ENCODE data around the gene PELI3.
A peak's percentile ranks its signal among the peaks of the same experiment; 100 is the strongest.

The PELI3 gene

GRCh38 chr11:66510271-66510989, 43.7 kb downstream of the PELI3 start, which contains the start of gene BBS1:
Gene BBS1, plus strand, starts transcription at chr11:66510635. Its CDS starts 25 bp downstream, at chr11:66510660.
- peak; percentile 94 for DNase-seq

- DNase-seq = no peak
These were observed 44.3 kb downstream of the PELI3 start for GRCh38 chr11:66510990-66511339.

GRCh38 chr11:66523611-66524010, 56.9 kb downstream of the PELI3 start:
- DNase-seq = no peak

- no peak for DNase-seq
These were observed 57.8 kb downstream of the PELI3 start for GRCh38 chr11:66524304-66525040.
